Esophagus (tissue), 2 donors: ENCODE results near the gene PLXNA2. TPM values are rescaled to one million over a fixed set of nuclear protein-coding genes. Genes with fewer than 3 reads are reported as not detected.

Experiments used
- H3K27ac ChIP-seq, 2 donors: one replicate each; pipeline ENCODE4 v1.5.1; 2013; ENCODE audit warnings: low read depth in 2 of 2, mild to moderate bottlenecking in 2 of 2, inconsistent platforms in 1 of 2, low read length in 1 of 2, moderate library complexity in 1 of 2
- H3K27me3 ChIP-seq, 2 donors: one replicate each; pipeline ENCODE4 v1.6.1; 2013; ENCODE audit warnings: low read length in 2 of 2, control low read depth in 1 of 2, mild to moderate bottlenecking in 1 of 2; ENCODE audit not compliant: insufficient read depth in 2 of 2, control insufficient read depth in 1 of 2
- H3K36me3 ChIP-seq, 2 donors: one replicate each; pipeline ENCODE4 v1.6.1; 2013; ENCODE audit warnings: low read length in 1 of 2; ENCODE audit not compliant: control insufficient read depth in 2 of 2, insufficient read depth in 2 of 2
- H3K4me1 ChIP-seq, 2 donors: one replicate each; pipeline ENCODE4 v1.6.1; 2013; ENCODE audit warnings: low read length in 1 of 2; ENCODE audit not compliant: control insufficient read depth in 2 of 2, insufficient read depth in 2 of 2
- H3K4me3 ChIP-seq, 2 donors: one replicate each; pipeline ENCODE4 v1.5.1; 2013; ENCODE audit warnings: low read length in 2 of 2, mild to moderate bottlenecking in 2 of 2, low read depth in 1 of 2, moderate library complexity in 1 of 2
- H3K9me3 ChIP-seq, 2 donors: one replicate each; pipeline ENCODE4 v1.6.1; 2013; ENCODE audit warnings: mild to moderate bottlenecking in 2 of 2, low read depth in 1 of 2, low read length in 1 of 2, moderate library complexity in 1 of 2; ENCODE audit not compliant: control insufficient read depth in 2 of 2, insufficient read depth in 1 of 2
- WGBS, 2 donors: extraction: QIAGEN DNeasy Blood & Tissue Kit; methylation state at CpG; one replicate each; pipeline ENCODE4 v1.1.7; 2013; 5-methylcytosine and 5-hydroxymethylcytosine counted together
- polyA plus RNA-seq, 2 donors: library from polyadenylated mRNA; stranded (reverse); fragments of 200-250 nt; gene quantifications; one replicate each; pipeline ENCODE4 v1.2.3, GENCODE V29; 2013
- donor health status: healthy with polysubstance abuse.
- donor health status: Bipolar disorder and iron deficiency.

The PLXNA2 gene
- polyA plus RNA-seq, 2 donors = 12.6 to 25.5 TPM

DNA sequence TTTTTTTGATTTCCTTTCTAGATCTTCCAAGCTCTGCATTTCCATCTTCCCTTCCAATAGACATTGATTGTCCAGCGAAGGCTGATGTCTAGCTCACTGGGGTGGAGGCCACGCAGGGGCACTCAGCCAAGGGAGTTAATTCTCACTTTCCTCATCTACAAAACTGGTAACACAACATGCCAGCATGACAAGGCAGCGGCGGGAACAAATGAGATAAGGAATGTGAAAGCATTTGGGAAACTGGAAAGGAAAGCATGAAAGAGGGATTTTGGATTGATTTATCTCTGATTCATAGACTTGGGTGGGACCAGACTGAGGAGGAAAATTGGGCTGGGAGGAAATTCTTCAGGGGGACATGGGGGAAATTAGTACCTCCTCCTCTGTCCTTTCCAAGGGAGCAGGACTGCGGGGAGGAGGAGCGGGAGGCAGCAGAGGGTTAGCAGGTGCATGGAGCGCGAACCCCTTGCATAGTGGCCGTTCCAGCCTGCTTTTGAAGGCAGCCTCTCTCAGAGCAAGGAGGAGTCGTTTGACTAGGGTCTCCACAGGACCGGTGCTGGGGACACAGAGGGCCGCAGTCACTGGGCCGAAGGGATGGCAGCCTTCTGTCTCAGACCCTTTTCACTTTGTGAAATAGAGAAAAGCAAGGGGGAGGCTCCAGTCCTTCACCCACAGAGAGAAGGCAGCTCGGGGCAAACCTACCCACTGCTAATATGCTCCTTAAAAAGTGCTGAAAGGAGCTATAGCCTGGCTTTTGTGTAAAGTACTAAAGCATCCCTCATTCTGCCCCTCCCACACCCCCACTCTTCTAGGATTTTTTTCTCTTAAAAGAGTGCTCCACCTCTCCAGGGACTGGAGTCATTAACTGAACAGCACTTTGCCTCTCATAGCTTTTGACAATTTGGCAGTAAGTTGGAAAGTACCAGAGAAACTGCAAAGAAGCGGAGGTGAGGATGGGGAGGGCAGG is 89.2 kb downstream of the PLXNA2 start:
- H3K4me3 ChIP-seq = no peak overlapping the region
- H3K9me3 ChIP-seq = no peaks in the 10 kb centered on the region
- H3K27me3 ChIP-seq = no peaks in the 10 kb centered on the region
- 56 to 65% methylated on average over 14 to 15 of the region's 15 CpGs for WGBS, 2 donors
- H3K36me3 ChIP-seq = no peaks in the 10 kb centered on the region
- H3K4me1 ChIP-seq = peaks cover 2 to 13% of the 10 kb centered on the region in 2 donors
- H3K27ac ChIP-seq = no peak overlapping the region

DNA sequence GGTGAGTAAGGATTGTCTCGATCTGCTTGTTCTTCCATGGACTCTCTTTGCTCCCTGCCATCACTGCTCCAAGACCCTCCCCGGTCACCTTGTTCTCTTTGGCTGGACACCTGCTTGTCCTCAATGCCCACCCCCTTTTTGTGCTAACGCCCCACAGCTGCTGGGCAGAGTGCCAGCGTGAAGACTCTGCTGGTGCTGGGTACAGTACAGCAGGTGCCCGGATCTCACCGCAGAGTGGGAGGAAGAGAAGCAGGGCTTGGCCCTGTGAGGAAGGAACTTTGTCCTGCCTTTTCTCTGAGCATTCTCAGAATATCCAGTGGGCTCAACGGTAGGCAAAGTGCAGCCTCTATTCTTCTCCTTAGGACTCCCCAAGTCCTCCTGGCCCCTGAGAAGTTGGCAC is 90.1 kb downstream of the PLXNA2 start:
- H3K4me1 ChIP-seq = peaks cover 3 to 13% of the 10 kb centered on the region in 2 donors
- no peak overlapping the region for H3K4me3 ChIP-seq
- no peak overlapping the region for H3K27ac ChIP-seq
- no peaks in the 10 kb centered on the region for H3K27me3 ChIP-seq
- no peaks in the 10 kb centered on the region for H3K9me3 ChIP-seq
- WGBS, 2 donors = 27 to 42% methylated on average over 7 of the region's 7 CpGs
- peaks cover 0 to 4% of the 10 kb centered on the region in 2 donors for H3K36me3 ChIP-seq

DNA sequence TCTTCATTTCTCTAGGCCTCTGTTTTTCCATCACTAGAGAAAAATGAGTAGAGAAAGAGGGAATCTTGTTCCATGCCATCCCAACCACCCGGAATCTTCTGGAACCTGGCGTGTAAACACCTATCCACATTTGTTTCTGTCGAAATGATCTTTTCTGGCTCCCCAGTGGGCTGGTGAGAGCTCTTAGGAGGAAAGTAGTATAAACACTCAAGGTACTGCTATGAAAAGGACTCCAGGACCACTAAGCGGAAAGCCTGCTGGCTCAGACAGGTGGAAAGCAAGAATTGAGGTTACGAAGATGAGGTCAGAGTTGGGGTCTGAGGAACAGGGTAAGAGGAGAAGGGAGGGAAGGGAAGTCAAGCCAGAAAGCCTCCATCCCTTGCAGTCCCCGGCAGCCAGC is 90.8 kb downstream of the PLXNA2 start:
- Histone ChIP-seq H3K36me3 (peaks cover 0 to 6% of the 10 kb centered on the region in 2 donors), H3K27me3 (no peaks in the 10 kb centered on the region), H3K9me3 (no peaks in the 10 kb centered on the region), H3K27ac (no peak overlapping the region), H3K4me3 (no peak overlapping the region), H3K4me1 (peaks cover 3 to 13% of the 10 kb centered on the region in 2 donors)
- 89 to 95% methylated on average over 6 of the region's 6 CpGs for WGBS, 2 donors

DNA sequence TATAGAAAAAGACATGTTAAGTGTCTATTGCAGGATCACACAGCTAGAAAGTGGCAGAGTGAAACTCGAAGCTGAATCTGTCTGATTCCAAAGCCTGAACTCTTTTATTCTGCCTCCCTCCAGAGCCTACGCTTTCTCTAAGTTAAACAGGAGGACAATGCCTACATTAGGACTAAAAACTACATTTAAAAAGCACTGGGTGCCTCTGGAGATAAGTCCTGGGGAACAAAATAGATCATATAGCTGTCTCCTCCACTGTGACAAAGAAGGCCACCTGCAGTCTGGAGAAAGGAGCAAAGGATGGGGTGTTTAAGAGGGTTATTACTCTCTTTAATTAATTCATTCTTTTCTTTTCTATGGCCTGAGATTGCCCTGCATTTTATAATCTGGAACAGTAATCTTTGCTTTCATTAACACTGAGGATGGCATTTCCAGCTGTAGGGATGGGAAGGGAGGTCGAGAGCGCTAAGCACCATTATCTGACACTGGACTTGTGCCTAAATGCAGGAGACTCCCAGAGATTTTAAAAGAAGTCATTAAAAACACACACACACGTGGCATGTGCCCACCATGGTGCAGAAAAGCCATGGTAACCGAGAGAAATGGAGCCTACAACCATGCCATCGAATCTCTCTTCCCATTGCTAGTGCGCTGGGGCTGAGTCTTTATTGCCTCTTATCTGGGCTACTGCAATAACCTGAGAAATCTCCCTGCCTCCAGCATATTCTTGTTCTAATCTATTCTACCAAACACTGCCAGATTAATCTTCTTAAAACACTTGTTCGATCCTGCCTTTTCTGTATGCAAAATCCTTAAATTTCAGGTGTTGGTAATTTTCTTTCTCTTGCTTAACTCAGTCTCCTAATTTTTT is 92.2 kb downstream of the PLXNA2 start:
- 66 to 81% methylated on average over 9 of the region's 9 CpGs for WGBS, 2 donors
- H3K27ac ChIP-seq = no peak overlapping the region
- no peaks in the 10 kb centered on the region for H3K9me3 ChIP-seq
- no peaks in the 10 kb centered on the region for H3K27me3 ChIP-seq
- peaks cover 0 to 6% of the 10 kb centered on the region in 2 donors for H3K36me3 ChIP-seq
- no peak overlapping the region for H3K4me3 ChIP-seq
- peaks cover 3 to 13% of the 10 kb centered on the region in 2 donors for H3K4me1 ChIP-seq

DNA sequence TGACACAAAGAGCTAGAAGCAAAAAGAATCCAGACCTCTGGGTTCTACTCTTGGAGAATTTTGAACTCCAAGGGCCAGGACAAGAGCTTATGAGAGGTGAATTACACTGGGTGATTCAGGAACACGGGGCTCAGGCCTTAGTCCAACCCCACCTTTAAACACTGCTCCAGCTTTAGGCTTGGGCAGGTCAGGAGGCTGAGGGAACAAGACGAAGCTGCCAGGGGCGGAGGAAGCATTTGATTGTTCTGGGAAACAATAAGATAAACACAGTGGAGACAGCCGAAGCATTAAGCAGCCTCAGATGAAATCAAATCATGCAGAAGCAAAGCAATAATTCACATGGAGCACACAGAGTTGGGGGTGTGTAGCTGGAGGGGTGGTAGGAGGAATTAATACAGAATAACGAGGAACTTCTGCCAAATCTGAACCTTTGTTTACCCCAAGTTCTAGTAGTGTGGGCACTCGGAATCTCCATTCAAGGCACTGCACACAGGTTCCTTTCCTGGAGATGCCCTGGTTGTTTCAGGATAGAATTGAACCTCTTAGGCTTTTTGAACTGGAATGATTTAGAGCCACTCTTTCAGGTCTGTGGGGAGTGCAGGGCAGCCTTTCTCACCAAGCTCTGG is 93.2 kb downstream of the PLXNA2 start:
- Histone ChIP-seq H3K27me3 (no peaks in the 10 kb centered on the region), H3K27ac (peak overlapping the region; percentile 48 to 60), H3K4me3 (no peak overlapping the region), H3K36me3 (peaks cover 0 to 6% of the 10 kb centered on the region in 2 donors), H3K9me3 (no peaks in the 10 kb centered on the region), H3K4me1 (peaks cover 3 to 13% of the 10 kb centered on the region in 2 donors)
- WGBS, 2 donors = 35 to 37% methylated on average over 6 of the region's 6 CpGs

DNA sequence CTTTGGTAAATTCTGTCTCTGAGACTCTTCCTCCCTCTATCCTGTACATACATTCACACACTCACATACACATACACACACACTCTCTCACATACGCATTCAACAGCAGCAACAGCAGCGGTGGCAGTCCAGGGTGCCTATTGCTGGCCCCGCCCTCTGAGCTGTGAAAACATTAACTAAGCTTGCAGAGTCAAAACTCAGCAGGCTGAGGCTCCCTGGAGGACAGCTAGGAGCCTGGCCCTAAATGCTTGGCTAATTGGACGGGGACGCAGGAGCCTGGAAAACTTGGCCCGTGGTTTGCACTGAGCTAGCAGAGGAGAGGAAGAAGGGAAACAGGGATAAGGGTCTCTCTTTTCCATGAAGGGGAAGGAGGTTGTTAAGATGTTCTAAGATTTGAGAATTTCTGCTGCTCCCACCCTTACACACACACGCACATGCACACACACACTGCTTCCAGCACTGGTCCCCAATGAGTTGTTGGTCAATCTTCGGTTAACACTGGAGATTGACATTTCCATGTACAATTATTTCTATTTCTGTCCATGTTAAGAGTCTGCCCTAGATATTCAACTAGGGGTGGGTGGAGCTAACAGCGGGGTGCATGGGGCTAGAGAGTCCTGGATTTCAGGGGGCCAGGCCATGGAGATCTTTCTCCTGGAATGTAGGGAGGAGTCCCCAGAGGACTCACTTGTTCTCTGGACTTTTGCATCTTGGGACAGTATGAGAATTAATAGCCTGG is 94.2 kb downstream of the PLXNA2 start:
- no peaks in the 10 kb centered on the region for H3K9me3 ChIP-seq
- WGBS, 2 donors = 54 to 74% methylated on average over 9 of the region's 9 CpGs
- H3K27ac ChIP-seq = peak overlapping the region in 1 of 2 donors; percentile 60

DNA sequence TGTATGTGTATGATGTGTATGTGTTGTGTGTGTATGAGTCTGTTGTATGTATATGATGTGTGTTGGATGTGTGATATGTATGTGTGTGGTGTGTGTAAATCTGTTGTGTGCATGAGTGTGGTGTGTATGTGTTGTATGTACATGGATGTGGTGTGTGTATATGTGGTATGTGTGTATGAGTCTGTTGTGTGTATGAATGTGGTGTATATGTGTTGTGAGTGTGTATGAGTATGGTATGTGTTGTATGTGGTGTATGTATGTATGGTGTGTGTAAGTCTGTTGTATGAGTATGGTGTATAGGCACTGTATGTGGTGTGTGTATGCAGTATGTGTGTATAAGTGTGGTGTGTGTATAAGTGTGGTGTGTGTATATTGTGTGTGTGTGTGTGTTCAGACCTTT is 95.0 kb downstream of the PLXNA2 start:
- Histone ChIP-seq H3K27me3 (no peaks in the 10 kb centered on the region), H3K9me3 (no peaks in the 10 kb centered on the region), H3K36me3 (peaks cover 0 to 6% of the 10 kb centered on the region in 2 donors), H3K4me3 (no peak overlapping the region), H3K27ac (no peak overlapping the region), H3K4me1 (peaks cover 3 to 17% of the 10 kb centered on the region in 2 donors)

More for the DNA sequence above, 94.2 kb downstream of the PLXNA2 start:
- Histone ChIP-seq H3K4me3 (no peak overlapping the region), H3K27me3 (no peaks in the 10 kb centered on the region), H3K36me3 (peaks cover 0 to 6% of the 10 kb centered on the region in 2 donors), H3K4me1 (peaks cover 3 to 18% of the 10 kb centered on the region in 2 donors)

DNA sequence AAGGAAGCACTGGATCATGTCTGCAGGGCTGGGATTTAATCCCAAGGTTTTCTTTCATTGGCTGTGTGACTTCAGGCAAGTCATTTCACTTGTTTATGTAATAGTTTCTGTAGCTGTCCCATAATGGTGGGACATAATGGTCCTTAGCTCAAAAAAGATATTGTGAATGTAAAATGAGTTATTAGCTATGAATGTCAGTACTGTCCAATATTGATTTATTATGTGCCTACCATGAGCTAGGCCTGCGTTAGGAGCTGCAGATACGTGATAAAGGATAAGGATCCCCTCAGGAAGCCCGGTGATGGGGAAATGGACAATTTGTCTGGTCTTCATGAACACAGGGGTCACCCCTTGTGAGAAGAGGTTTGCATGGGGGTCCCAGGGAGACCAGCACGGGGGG is 95.8 kb downstream of the PLXNA2 start:
- Histone ChIP-seq H3K36me3 (peaks cover 0 to 6% of the 10 kb centered on the region in 2 donors), H3K9me3 (no peaks in the 10 kb centered on the region), H3K4me1 (peaks cover 3 to 13% of the 10 kb centered on the region in 2 donors), H3K4me3 (no peak overlapping the region), H3K27ac (no peak overlapping the region), H3K27me3 (no peaks in the 10 kb centered on the region)
- 89 to 91% methylated on average over 4 of the region's 4 CpGs for WGBS, 2 donors
